Testis (tissue), 2 donors: ENCODE results near the gene PGM2L1.

Experiments
- POLR2A ChIP-seq: fragments of 450-650 bp; IDR thresholded peaks from one replicate; pipeline ENCODE4 v1.6.1; 2017; ENCODE audit warnings: antibody characterized with exemption, mild to moderate bottlenecking, moderate library complexity
- TF ChIP-seq, protein P1 (sequence below), 3 experiments: fragments of 450-650 bp in 2 of 3; fragments of 200-600 bp in 1 of 3; sonication (generic) in 1 of 3; IDR thresholded peaks; one replicate each; pipeline ENCODE4 v1.5.1; 2016 to 2019; ENCODE audit warnings: antibody characterized with exemption in 3 of 3, mild to moderate bottlenecking in 2 of 3, moderate library complexity in 1 of 3

DNA sequence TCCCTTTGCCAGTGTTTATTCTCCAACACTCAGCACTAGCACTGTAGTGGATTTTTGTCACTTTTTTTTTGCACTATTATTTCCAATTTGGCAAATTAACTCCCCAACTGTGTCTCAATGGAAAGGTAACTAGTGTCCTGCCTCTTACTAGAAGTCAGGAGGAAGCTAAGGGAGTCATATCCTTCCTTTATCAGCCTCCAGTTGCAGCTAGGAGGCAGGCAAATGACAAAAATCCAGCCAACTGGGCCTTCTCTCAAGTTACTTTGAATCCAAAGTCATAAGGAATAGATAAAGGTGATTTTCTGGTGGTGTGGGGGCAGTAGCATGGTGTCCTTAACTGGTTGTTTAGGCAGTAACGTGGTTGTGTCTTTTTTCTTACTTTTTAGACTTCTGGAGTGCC, 71.2 kb downstream of the PGM2L1 start:
- TF ChIP-seq, protein P1, sequence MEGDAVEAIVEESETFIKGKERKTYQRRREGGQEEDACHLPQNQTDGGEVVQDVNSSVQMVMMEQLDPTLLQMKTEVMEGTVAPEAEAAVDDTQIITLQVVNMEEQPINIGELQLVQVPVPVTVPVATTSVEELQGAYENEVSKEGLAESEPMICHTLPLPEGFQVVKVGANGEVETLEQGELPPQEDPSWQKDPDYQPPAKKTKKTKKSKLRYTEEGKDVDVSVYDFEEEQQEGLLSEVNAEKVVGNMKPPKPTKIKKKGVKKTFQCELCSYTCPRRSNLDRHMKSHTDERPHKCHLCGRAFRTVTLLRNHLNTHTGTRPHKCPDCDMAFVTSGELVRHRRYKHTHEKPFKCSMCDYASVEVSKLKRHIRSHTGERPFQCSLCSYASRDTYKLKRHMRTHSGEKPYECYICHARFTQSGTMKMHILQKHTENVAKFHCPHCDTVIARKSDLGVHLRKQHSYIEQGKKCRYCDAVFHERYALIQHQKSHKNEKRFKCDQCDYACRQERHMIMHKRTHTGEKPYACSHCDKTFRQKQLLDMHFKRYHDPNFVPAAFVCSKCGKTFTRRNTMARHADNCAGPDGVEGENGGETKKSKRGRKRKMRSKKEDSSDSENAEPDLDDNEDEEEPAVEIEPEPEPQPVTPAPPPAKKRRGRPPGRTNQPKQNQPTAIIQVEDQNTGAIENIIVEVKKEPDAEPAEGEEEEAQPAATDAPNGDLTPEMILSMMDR (IDR thresholded peaks at IDR 0.05): no peak
- TF ChIP-seq POLR2A: no peak
